Stromal cell of bone marrow (primary cell): ENCODE data around the gene IL17RC.
"Not testable (repeated sequence)": the region's sequence is repeated elsewhere in the genome, so short reads cannot be mapped to it uniquely, and the experiment has no call there.

Source experiments
- DNase-seq: peaks from one replicate; pipeline ENCODE4 v3.0.0-alpha.2; 2012; ENCODE audit warnings: low read depth

Gene IL17RC

GRCh38 chr3:9916734-9917680 lies at the start of gene IL17RC:
Gene IL17RC, plus strand, starts transcription at chr3:9917098. Its CDS starts 218 bp downstream, at chr3:9917316.
- peak; percentile 79 for DNase-seq

GRCh38 chr3:9867106-9867505 lies 49.8 kb upstream of the IL17RC start:
- DNase-seq = no peak

- no peak for DNase-seq
Observed at GRCh38 chr3:9869955-9870354, 46.9 kb upstream of the IL17RC start.

- no peak for DNase-seq
Observed at GRCh38 chr3:9870978-9871377, 45.9 kb upstream of the IL17RC start.

GRCh38 chr3:9872067-9872466 lies 44.8 kb upstream of the IL17RC start:
- DNase-seq = not testable (repeated sequence)

- no peak for DNase-seq
Observed at GRCh38 chr3:9875448-9875847, 41.5 kb upstream of the IL17RC start.

GRCh38 chr3:9876255-9876654 lies 40.6 kb upstream of the IL17RC start:
- DNase-seq = not testable (repeated sequence)

GRCh38 chr3:9876991-9877390 lies 39.9 kb upstream of the IL17RC start:
- no peak for DNase-seq

- DNase-seq = no peak
Observed at GRCh38 chr3:9878700-9879099, 38.2 kb upstream of the IL17RC start.

GRCh38 chr3:9879830-9880549 lies 36.9 kb upstream of the IL17RC start, which contains the start of gene CIDEC:
Gene CIDEC, minus strand, starts transcription at chr3:9880253. Its CDS starts 1,767 bp downstream, at chr3:9878486.
- DNase-seq = no peak

GRCh38 chr3:9881441-9881840 lies 35.5 kb upstream of the IL17RC start:
- DNase-seq = no peak

GRCh38 chr3:9883706-9884554 lies 33.0 kb upstream of the IL17RC start:
- no peak for DNase-seq

- peak; percentile 46 for DNase-seq
Observed at GRCh38 chr3:9884555-9885165, 32.2 kb upstream of the IL17RC start.

GRCh38 chr3:9886328-9886727 lies 30.6 kb upstream of the IL17RC start:
- DNase-seq = no peak

GRCh38 chr3:9887480-9887879 lies 29.4 kb upstream of the IL17RC start:
- no peak for DNase-seq

- DNase-seq = no peak
Observed at GRCh38 chr3:9888540-9888939, 28.4 kb upstream of the IL17RC start.

- no peak for DNase-seq
Observed at GRCh38 chr3:9889405-9889804, 27.5 kb upstream of the IL17RC start.

- peak; percentile 76 for DNase-seq
Observed at GRCh38 chr3:9890249-9891071, 26.4 kb upstream of the IL17RC start, which contains the start of gene JAGN1. Gene JAGN1, plus strand, starts transcription at chr3:9890610. Its CDS starts 113 bp downstream, at chr3:9890723.

- DNase-seq = no peak
Observed at GRCh38 chr3:9891072-9891622, 25.8 kb upstream of the IL17RC start.

- DNase-seq = no peak
Observed at GRCh38 chr3:9893739-9894138, 23.2 kb upstream of the IL17RC start.
